CD4-positive, alpha-beta T cell treated with Interleukin-15 for 1 hour (primary cell): ENCODE measurements around the gene PTPRN2.
"Not testable (repeated sequence)": the region's sequence is repeated elsewhere in the genome, so short reads cannot be mapped to it uniquely, and the experiment has no call there.

Experiments used
- DNase-seq: peaks from one replicate; pipeline ENCODE4 v3.0.0-alpha.2; 2020

PTPRN2 gene

DNA sequence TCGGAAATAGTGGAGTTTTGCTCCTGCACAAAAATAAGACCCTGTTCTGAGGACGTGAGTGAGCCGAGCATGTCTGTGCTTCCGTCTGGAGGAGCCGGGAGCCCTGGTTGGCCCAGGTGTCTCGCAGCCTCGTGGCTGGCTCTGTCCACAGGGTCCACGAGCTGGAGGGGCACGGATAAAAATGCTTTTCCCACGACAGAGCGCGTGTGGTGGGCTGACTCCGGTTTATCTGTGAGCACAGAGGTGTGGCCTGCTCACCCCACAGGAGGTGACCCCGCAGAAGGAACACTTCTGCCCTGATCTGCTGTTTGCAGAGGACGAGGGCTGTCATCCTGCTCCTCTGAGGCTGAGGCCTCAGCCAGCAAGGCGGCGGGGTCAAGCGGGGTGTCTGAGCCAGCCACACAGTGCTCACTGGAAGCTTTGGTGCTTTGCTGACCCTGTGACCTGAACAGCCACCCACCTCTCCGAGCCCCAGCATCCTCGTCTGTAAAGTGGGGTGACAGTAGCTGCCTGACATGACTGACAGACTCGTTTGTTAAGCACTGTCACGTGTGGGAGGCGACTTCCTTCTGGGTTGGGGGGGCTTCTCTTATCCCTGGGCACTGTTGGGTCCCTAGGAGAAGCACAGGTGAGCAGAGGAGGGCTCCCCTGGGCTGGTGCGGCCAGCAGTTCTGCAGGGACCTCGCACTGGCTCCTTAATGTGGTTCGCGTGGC lies 1088.3 kb downstream of the PTPRN2 start:
- no peak for DNase-seq

DNA sequence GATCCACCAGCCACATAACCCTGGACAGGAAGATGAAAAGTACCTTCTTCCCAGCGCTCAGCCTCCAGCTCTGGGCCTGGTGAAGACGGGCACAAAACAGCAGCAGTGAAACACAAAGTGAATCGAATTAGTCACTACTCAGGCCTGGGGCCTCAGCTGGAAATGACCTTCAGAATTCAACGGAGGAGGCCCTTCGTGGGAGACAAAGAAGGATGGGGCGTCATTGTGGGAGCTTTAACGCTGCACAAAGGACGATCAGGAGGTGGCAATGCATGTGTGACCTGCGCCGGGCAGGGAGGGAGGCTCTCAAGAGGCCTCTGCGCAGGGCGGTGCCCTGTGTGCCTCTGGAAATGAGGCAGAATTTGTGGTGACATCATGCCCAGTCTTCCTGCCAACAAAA lies 1089.0 kb downstream of the PTPRN2 start:
- DNase-seq: no peak

DNA sequence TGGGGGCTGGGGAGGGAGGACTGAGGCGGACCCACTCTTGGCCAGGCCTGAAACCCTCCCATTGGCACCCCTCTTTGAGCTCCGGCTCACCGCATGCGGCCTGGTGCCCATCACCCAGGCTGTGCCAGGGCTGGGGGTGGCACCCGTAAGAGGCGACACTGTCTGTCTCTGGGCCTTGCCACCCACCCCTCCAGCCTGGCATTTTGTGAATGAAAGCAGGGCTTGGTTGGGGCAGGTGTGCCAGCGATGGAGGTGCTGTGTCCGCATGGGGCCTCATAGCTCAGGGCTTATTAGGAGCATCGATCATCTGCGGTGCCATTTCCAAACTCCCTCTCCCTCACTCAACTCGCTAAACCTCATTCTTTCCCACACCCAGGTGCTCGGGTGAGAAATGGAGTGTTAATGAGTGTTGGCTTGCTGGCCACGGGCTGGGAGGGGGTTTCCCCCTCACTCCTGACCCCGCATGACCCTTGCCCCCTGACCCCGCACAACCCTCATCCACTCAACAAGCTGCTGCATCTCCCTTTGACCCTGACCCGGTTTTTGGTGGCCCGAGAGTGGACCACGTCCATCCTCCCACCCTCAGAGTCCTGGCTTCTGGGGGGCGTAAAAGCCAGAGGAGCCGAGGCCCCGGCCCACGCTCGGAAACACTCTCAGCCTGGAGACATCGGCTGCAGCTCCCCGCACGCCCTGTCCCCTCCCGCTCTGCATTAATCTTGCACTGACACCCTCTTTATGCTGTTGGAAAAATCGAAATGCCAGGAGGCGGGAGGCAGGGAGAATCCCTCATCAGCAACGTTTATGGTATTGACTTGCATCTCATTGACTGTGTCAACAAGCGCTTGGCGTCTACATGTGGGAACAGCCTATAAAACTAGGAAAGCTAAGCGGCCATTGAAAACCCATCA lies 1089.6 kb downstream of the PTPRN2 start:
- no peak for DNase-seq

DNA sequence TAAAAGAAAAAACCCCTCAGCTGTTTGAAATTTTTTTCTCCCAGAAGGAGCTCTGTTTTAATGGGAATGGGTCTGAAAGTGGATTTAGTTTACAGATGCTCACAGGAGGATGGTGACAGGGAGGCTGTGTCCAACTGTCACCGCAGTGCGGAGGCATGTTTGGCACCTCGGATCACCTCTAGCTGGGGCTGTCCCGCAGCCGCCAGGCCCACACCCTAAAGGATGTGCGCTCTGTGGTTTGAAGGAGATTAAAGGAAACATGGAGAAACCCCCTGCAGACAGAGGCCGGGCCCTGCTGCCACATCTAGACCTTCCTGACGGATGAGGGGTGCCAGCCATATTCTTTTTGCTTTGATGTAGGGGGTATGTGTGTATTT lies 1090.3 kb downstream of the PTPRN2 start:
- DNase-seq: no peak

DNA sequence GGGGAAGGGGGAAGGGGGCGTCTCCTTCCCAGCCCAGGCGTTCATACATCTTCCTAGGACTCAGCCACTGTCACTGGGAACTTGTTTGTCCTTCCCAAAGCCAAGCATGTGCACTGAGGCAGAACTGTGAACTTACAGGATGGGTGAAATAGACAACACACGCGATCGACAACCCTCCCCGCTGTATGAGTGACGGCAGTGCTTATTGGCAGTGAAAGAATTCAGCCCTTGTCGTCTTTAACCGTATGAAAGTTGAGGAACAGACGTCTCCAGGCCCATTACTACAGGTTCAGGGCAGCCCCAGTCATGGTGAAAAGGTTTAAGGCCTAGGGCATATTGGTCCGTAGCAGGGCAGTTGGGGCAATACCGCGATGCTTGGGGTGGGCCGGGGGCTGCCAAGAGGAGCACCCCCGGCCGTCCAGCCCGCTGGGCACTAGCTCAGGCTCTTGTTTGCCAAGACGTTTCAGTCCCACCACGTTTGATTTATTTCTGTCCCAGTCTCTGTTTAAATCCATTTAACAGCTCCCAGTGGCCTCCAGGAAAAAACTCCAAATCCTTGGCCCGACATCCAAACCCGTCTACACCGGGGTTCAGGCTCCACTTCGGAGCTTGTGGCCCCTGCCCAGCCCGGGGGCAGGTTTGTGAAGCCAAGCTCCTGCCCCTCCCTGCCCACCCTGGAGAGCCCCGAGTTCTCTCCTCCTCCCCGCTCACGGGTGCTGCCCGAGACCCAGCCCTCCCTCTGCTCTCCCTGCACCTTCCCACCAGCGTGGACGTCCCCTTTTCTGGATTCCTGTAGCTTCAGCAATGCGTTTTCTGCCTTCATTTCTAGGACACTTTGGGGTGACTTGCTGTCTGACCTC lies 1091.0 kb downstream of the PTPRN2 start:
- no peak for DNase-seq

DNA sequence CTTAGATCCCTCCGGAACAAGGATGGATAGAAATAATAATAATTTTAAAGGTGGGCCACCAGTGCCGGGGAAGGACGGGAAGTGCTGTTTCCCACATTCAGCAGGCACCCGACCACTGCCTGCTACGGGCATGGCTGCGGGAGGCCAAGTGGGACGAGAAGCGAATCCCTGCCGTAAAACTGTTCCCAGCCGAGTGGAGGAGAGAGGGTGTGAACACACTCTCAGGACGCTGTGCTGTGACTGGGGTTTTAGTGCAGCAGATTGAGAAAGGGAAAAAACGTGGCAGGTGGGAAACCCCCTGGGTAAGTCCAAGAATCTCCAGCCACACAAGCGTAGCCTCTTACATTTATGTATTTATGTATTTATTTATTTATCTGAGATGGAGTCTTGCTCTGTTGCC lies 1092.0 kb downstream of the PTPRN2 start:
- no peak for DNase-seq

DNA sequence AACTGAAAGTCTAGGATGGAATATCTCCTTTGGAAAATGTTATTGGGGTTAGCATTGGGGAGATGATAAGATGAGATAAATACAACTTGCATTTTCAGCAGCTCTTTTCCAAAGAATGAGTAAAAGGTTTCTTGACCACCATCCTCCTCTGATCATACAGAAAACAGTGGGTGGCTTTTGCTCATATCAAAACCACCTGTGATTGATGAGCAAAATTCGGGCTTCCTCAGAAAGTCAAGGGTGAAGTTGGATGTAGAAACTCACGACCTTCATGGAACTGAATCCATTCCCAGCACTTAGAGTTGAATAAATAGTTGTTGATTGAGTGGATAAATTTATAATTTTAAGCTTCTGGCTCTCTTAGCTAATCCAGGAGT lies 1092.5 kb downstream of the PTPRN2 start:
- no peak for DNase-seq

DNA sequence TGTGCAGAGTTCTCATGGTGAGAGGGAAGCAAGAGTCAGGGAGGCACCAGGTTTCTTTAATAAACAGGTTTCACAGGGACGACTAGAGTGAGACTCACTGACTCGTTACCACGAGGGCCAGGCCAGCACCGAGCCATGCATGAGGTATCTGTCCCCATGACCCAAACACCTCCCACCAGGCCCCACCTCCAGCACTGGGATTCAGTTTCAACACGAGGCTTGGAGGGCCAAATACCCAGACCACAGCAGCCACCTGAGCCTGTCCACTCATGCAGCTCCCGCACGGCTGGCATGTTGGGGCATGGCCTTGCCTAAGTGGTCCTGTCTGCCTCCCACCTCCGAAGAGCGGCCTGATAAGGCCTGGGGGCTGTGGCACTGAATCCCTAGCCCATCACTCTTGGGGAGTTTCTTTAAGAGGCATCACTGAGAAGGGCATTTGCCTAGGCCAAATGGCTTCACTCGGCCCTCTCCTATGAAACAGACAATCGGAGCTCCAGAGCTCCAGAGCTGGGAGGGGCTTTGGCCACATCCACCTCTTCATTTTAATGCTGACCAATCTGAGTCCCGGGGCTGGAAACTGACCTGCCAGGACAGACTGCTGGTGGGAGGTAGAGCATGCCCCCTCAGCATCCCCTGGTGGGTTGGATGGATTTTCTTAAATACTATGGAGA lies 1093.0 kb downstream of the PTPRN2 start:
- DNase-seq: no peak

DNA sequence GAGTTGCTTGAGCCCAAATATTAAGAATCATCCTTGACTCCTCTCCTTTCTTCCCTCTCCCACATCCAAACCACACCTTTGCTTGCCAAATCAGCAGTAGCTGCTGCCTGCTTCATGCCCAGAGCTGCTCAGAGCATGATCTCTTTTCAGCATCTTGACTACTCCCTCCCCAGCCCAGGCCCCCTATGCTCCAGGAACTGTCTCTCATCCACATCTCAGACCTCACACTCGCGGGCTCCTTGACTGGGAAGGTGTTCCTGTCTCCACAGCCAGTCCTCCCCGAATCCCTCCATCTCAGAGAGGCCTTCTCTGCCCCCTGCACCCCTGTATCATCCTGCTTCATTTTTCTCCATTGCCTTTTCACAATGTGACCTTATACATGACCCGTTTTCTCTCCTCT lies 1093.8 kb downstream of the PTPRN2 start:
- no peak for DNase-seq

DNA sequence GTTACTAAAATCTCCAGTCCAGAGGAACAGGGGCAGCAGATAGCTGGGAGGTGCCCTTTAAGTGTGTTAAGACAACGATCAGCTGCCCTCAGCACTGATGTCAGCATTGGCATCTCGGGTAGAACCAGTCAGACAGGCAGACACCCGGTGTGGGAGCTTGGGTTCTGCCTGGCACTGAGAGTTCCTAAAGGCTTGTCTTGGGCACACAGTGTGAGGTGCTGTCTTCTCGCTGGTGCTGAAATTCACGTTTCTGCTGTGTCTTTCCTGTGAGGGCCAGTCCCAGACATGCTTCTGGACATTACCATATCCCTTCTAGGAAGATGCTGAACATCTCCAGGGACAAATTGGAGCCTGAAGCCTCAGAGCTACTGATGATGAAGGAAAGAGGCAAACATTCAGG lies 1094.6 kb downstream of the PTPRN2 start:
- DNase-seq: no peak

DNA sequence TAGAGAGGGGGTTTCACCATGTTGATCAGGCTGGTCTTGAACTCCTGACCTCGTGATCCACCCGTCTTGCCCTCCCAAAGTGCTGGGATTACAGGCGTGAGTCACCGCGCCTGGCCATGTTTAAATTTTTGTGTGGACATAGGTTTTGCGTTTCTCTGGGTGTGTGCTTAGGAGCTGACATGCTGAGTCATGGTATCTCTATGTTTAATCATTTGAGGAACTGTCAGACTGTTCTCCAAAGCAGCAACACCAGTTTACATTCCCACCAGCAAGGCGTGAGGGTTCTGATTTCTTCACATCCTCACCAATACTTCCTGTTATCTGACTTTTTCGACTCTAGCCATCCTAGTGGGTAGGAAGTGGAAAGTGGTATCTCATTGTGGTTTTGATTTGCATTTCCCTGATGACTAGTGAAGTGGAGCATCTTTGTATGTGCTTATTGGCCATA lies 1097.1 kb downstream of the PTPRN2 start:
- DNase-seq: peak; percentile 63

DNA sequence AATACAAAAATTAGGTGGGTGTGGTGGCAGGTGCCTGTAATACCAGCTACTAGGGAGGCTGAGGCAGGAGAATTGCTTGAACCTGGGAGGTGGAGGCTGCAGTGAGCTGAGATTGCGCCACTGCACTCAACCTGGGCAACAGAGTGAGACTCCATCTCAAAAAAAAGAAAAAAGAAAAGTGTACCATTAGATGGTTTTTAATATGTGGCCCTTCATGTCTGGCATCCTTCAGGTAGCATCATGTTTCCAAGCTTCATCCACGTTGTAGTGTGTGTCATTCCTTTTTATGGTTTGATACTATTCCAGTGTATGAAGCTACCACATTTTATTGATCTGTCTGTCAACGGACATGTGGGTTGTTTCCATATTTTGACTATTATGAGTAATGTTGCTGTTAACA lies 1097.8 kb downstream of the PTPRN2 start:
- DNase-seq: not testable (repeated sequence)
